Testis (tissue), 3 donors: Measurements from ENCODE around the gene SDK2. TPM values are rescaled to one million over a fixed set of nuclear protein-coding genes. Genes with fewer than 3 reads are reported as not detected.
A peak's percentile ranks its signal among the peaks of the same experiment; 100 is the strongest.

ENCODE experiments used
- DNase-seq: peaks from one replicate; pipeline ENCODE4 v3.0.0-alpha.2; 2019
- H3K27ac ChIP-seq, 2 donors: fragments of 200-600 bp; sonication (generic); one replicate each; pipeline ENCODE4 v1.5.1; 2019
- H3K27me3 ChIP-seq: fragments of 200-600 bp; sonication (generic); one replicate; pipeline ENCODE4 v1.5.1; 2019
- H3K36me3 ChIP-seq: fragments of 200-600 bp; sonication (generic); one replicate; pipeline ENCODE4 v1.5.1; 2017; ENCODE audit warnings: low read depth; ENCODE audit errors: missing control alignments
- H3K4me1 ChIP-seq: fragments of 200-600 bp; sonication (generic); one replicate; pipeline ENCODE4 v1.5.1; 2019
- H3K4me3 ChIP-seq, 2 donors: fragments of 200-600 bp; sonication (generic); one replicate each; pipeline ENCODE4 v1.5.1; 2017 to 2019
- H3K9me3 ChIP-seq: fragments of 200-600 bp; sonication (generic); one replicate; pipeline ENCODE4 v1.5.1; 2017
- POLR2A ChIP-seq: fragments of 450-650 bp; IDR thresholded peaks from one replicate; pipeline ENCODE4 v1.6.1; 2017; ENCODE audit warnings: antibody characterized with exemption, mild to moderate bottlenecking, moderate library complexity
- WGBS, 2 donors: methylation state at CpG; one replicate each; pipeline ENCODE4 v1.1.5; 2018; 5-methylcytosine and 5-hydroxymethylcytosine counted together
- intact Hi-C: fragments of 100-400 bp; cut with DNase I; formaldehyde crosslinking; loops from one replicate; pipeline ENCODE4 v1.15.1; 2023; ENCODE audit warnings: low total_unique reads
- polyA plus RNA-seq: library from polyadenylated mRNA; stranded (reverse); fragments of 350-450 nt; fragmentation: Illumina TruSeq; extraction: RNeasy Lipid Tissue Mini Kit (QIAGEN cat#74804); gene quantifications from one replicate; pipeline ENCODE4 v1.2.3, GENCODE V29; 2014; ENCODE audit warnings: low read depth, low replicate concordance; ENCODE audit not compliant: insufficient read depth
- total RNA-seq, 2 donors: library from RNA; depleted of rRNA; stranded (reverse); fragments of >200 nt; gene quantifications; one replicate each; pipeline ENCODE4 v1.2.3, GENCODE V29; 2016
- TF ChIP-seq, protein P1 (sequence below), 3 experiments: fragments of 450-650 bp in 2 of 3; fragments of 200-600 bp in 1 of 3; sonication (generic) in 1 of 3; IDR thresholded peaks; one replicate each; pipeline ENCODE4 v1.5.1; 2016 to 2019; ENCODE audit warnings: antibody characterized with exemption in 3 of 3, mild to moderate bottlenecking in 2 of 3, moderate library complexity in 1 of 3

SDK2 gene
- total and polyA plus RNA-seq, 3 donors from 2014 or later: 36.9 to 63.4 (median 55.4) TPM

DNA sequence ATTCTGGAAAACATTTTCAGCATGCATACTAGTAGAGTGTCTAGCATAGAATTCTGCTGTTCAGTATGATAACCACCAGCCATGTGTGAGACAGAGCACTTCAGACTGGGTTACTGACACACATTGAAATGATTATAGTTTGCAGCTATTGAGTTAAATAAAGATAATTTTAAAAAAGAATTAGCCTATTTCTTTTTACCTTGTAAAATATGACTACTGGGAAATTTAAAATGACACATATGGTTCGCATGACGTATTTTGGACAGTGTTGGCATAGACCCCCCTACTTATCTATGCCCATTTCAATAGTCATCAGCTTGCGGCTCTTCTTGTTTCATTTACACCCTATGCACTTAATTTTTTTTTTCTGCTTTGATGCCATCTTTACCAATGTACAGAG lies 4.7 kb upstream of the SDK2 start:
- intact Hi-C loops: no loop called here
- H3K27me3 ChIP-seq: no peaks in the 10 kb centered on the region
- H3K9me3 ChIP-seq: no peaks in the 10 kb centered on the region
- no peak for DNase-seq
- no peaks in the 10 kb centered on the region for H3K36me3 ChIP-seq
- peaks cover 16% of the 10 kb centered on the region for H3K4me1 ChIP-seq
- H3K4me3 ChIP-seq: no peak overlapping the region
- WGBS, 2 donors: 91 to 96% methylated on average over 3 of the region's 3 CpGs
- H3K27ac ChIP-seq: no peak overlapping the region
- TF ChIP-seq, protein P1, sequence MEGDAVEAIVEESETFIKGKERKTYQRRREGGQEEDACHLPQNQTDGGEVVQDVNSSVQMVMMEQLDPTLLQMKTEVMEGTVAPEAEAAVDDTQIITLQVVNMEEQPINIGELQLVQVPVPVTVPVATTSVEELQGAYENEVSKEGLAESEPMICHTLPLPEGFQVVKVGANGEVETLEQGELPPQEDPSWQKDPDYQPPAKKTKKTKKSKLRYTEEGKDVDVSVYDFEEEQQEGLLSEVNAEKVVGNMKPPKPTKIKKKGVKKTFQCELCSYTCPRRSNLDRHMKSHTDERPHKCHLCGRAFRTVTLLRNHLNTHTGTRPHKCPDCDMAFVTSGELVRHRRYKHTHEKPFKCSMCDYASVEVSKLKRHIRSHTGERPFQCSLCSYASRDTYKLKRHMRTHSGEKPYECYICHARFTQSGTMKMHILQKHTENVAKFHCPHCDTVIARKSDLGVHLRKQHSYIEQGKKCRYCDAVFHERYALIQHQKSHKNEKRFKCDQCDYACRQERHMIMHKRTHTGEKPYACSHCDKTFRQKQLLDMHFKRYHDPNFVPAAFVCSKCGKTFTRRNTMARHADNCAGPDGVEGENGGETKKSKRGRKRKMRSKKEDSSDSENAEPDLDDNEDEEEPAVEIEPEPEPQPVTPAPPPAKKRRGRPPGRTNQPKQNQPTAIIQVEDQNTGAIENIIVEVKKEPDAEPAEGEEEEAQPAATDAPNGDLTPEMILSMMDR (IDR thresholded peaks at IDR 0.05): no peak

DNA sequence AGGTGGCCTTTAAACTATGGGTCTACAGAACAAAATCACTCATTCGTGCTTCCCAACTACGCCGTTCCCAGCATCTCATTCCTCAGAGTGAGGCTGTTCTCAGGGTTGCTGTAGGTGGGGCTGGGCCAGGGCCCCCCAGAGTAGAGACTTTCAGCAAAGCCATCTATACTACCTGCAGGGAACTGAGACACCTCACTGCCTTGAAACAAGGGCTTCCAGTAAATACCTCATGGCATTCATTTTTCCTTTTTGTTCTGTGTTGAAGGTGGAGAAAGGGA lies 4.2 kb upstream of the SDK2 start:
- H3K27me3 ChIP-seq: no peaks in the 10 kb centered on the region
- WGBS, 2 donors: 92 to 94% methylated on average over 3 of the region's 3 CpGs
- DNase-seq: no peak

GRCh38 chr17:73647772-73648542 lies 3.7 kb upstream of the SDK2 start:
- Histone ChIP-seq H3K9me3 (no peaks in the 10 kb centered on the region), H3K36me3 (no peaks in the 10 kb centered on the region), H3K27ac (peak overlapping the region in 1 of 2 donors; percentile 11), H3K4me3 (no peak overlapping the region), H3K4me1 (peaks cover 19% of the 10 kb centered on the region), H3K27me3 (no peaks in the 10 kb centered on the region)
- peak; percentile 62 for DNase-seq
- intact Hi-C loops: no loop called here
- WGBS, 2 donors: 61 to 72% methylated on average over 12 of the region's 12 CpGs
- TF ChIP-seq, protein P1 (IDR thresholded peaks at IDR 0.05): no peak
- TF ChIP-seq POLR2A: no peak

More for the DNA sequence above, 4.2 kb upstream of the SDK2 start:
- intact Hi-C loops: no loop called here
- Histone ChIP-seq H3K4me1 (peaks cover 19% of the 10 kb centered on the region), H3K9me3 (no peaks in the 10 kb centered on the region), H3K36me3 (no peaks in the 10 kb centered on the region), H3K27ac (peak overlapping the region in 1 of 2 donors; percentile 11), H3K4me3 (no peak overlapping the region)
- no peak for TF ChIP-seq POLR2A
- TF ChIP-seq, protein P1 (IDR thresholded peaks at IDR 0.05): no peak

- Histone ChIP-seq H3K4me3 (no peak overlapping the region), H3K27me3 (no peaks in the 10 kb centered on the region), H3K36me3 (no peaks in the 10 kb centered on the region), H3K9me3 (no peaks in the 10 kb centered on the region), H3K27ac (no peak overlapping the region), H3K4me1 (peaks cover 19% of the 10 kb centered on the region)
- intact Hi-C loops: no loop called here
- 74% methylated on average over 10 to 12 of the region's 12 CpGs for WGBS, 2 donors
- TF ChIP-seq, protein P1 (IDR thresholded peaks at IDR 0.05): no peak
- no peak for DNase-seq
These were observed 3.1 kb upstream of the SDK2 start for GRCh38 chr17:73647301-73647695.
